OCI-LY7 (cell line): ENCODE data around the gene HSPB9.

ENCODE experiments used
- EZH2phosphoT487 ChIP-seq: fragments of 200-600 bp; sonication (generic); IDR thresholded peaks from 2 replicates; pipeline ENCODE4 v1.6.1; 2018; ENCODE audit warnings: low read depth, borderline replicate concordance, mild to moderate bottlenecking, mixed run types, antibody characterized with exemption, low read length, moderate library complexity, mixed read lengths
- TF ChIP-seq, protein P1 (sequence below): fragments of 200-600 bp; sonication (generic); conservative IDR thresholded peaks from 2 replicates; pipeline ENCODE4 v1.5.1; 2014; ENCODE audit warnings: mild to moderate bottlenecking, antibody characterized with exemption, low read length, moderate library complexity, mixed read lengths

DNA sequence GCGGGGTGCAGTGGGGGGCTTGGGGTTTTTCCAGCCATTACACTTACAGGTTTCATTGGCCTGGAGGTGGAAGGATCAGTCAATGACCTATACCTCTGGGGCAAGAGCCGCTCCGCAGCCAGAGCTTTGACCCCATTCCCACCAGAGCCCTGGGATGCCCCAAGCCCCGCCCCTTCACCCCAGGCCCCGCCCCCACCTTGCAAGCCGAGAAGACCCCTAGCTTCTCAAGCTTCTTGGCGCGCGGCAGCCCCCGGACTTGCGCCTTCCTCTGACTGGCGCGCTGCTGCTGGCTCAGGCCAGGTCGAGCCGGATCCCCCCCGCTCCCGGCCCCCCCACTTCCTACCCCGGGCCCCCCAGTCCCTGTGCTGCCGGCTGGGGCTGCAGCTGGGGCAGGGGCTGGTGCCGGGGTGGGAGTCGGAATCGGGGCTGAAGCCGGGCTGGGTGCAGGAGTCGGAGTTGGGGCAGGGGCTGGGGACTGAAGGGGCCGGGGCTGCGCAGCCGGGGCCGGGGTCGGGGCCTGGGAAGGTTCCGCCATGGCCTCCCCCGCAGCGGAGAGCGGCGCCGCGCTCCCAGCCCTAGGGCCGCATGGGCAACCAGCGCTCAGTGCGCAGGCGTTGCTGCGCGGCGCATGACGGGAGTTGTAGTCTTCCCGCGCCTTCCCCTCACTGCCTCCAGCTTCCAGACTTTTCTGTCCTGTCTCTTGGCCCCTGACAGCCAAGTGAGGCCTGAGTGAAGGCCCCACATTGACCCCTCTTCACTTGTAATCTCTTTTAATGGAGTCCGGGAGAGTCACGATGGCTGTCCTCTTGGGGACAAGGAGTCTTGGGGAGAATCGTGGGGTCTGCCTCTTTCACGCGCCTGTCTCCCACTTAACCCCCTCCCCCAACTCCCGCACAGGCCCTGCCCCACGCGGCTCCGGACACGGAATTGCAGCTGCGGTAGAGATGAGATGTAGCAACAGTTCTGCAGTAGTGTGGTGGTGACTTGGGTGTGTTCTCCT lies 1.5 kb upstream of the HSPB9 start, which contains the start of gene KAT2A:
- TF ChIP-seq, protein P1, sequence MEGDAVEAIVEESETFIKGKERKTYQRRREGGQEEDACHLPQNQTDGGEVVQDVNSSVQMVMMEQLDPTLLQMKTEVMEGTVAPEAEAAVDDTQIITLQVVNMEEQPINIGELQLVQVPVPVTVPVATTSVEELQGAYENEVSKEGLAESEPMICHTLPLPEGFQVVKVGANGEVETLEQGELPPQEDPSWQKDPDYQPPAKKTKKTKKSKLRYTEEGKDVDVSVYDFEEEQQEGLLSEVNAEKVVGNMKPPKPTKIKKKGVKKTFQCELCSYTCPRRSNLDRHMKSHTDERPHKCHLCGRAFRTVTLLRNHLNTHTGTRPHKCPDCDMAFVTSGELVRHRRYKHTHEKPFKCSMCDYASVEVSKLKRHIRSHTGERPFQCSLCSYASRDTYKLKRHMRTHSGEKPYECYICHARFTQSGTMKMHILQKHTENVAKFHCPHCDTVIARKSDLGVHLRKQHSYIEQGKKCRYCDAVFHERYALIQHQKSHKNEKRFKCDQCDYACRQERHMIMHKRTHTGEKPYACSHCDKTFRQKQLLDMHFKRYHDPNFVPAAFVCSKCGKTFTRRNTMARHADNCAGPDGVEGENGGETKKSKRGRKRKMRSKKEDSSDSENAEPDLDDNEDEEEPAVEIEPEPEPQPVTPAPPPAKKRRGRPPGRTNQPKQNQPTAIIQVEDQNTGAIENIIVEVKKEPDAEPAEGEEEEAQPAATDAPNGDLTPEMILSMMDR = no peak
- TF ChIP-seq EZH2phosphoT487 = no peak
